Measurements from ENCODE around the gene CHMP2A. TPM values are rescaled to one million over a fixed set of nuclear protein-coding genes. Genes with fewer than 3 reads are reported as not detected.

The CHMP2A gene
- polyA plus RNA-seq, 3 donors: 96.8 to 196 (median 184) TPM

GRCh38 chr19:58571575-58571947, 16.7 kb upstream of the CHMP2A start:
- no peak overlapping the region for H3K27ac ChIP-seq (ENCODE audit: low read depth, low read length)
- WGBS, 3 donors: 95 to 96% (median 96%) methylated on average over 8 of the region's 8 CpGs

DNA sequence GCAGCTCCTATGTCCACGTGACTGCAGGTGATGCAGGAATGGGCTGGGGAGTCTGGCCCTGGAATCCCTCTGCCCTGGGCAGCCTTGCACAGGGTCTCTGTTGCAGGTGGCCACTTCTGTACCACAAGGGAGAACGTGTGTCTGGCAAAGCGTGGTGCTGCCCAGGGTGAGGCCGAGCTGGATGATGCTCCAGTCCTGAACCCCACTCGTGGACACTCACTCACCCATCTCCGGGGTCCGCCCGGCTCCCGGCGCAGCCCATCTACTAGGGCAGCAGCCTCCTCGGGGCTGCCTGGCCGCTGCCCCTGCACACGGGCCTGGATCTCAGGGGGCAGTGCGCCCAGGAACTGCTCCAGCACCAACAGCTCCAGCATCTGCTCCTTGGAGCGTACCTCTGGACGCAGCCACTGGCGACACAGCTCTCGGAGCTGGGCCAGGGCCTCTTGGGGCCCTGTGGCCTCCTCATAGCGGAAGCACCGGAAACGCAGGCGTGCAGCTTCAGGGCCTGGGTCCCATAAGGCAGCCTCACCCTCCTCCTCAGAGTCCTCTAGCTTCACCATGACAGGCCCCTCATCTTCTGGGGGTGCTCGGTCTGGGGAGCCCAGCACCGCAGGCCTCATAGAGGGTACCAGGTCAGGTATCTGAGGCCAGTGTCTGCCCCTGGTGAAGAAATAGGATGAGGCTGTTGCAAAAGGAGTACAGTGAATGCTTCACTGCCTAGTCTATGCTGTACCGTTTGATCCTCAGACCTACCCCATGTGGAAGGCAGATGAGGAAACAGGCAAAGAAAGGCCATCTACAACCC, 16.1 kb upstream of the CHMP2A start:
- H3K27ac ChIP-seq (ENCODE audit: low read depth, low read length): no peak overlapping the region
- WGBS, 3 donors: 88 to 91% (median 89%) methylated on average over 24 to 25 of the region's 25 CpGs

- H3K27ac ChIP-seq (ENCODE audit: low read depth, low read length): no peak overlapping the region
- WGBS, 3 donors: 81 to 92% (median 88%) methylated on average over 8 of the region's 8 CpGs
Measured at GRCh38 chr19:58569943-58570670, 15.2 kb upstream of the CHMP2A start.

GRCh38 chr19:58569191-58569942, 14.5 kb upstream of the CHMP2A start:
- WGBS, 3 donors: 91 to 96% (median 93%) methylated on average over 6 of the region's 6 CpGs
- H3K27ac ChIP-seq (ENCODE audit: low read depth, low read length): no peak overlapping the region

DNA sequence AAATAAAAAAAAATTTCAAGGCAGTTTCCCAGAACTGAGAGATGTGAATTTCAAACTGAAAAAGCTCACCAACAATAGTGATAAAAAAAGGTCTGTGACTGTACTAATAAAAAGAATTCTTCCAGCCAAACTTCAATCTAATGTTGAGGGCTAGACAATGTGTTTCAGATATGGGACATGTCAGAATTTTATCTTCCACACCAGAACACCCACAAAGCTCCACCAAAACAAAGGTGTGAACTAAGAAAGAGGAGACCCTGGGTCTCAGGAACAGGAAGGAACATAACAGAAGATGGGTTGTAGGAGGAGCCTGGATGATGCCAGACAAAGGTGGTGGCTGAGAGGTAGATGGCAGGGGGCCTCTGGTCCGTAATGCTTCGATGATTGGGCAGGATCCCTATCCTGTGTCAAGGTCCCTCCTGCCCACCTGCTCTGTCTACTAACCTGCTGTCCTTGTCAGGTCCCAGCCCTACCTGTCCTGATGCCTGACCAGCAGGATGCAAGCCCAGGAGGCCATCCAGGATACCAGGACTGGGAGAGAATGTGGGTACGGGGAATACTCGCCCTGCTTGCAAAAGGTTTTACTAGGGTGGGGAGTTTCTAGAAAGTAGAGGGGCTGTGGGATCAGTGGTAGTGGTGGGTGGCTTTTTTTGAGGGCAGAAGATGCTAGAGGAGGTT, 13.7 kb upstream of the CHMP2A start:
- no peak overlapping the region for H3K27ac ChIP-seq (ENCODE audit: low read depth, low read length)
- 92 to 95% (median 94%) methylated on average over 4 of the region's 4 CpGs for WGBS, 3 donors

DNA sequence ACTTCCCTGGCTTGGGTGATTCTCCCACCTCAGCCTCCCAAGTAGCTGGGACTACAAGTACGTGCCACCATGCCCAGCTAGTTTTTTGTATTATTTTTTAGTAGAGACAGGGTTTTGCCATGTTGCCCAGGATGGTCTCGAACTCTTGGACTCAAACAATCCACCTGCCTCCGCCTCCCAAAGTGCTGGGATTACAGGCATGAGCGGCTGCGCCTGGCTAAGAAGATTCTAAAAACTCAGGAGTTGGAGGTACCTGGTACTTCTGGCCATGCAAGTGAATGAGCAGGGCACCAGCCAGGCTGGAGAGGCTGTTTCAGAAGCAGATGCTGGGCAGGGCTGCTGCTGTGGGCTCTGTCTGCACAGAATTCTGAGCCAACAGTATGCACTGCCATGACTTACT, 12.1 kb upstream of the CHMP2A start:
- H3K27ac ChIP-seq (ENCODE audit: low read depth, low read length): no peak overlapping the region
- WGBS, 3 donors: 95 to 96% (median 96%) methylated on average over 5 of the region's 5 CpGs

- WGBS, 3 donors: 77 to 86% (median 78%) methylated on average over 6 of the region's 6 CpGs
- no peak overlapping the region for H3K27ac ChIP-seq (ENCODE audit: low read depth, low read length)
Measured at GRCh38 chr19:58563823-58564222, 8.9 kb upstream of the CHMP2A start.

DNA sequence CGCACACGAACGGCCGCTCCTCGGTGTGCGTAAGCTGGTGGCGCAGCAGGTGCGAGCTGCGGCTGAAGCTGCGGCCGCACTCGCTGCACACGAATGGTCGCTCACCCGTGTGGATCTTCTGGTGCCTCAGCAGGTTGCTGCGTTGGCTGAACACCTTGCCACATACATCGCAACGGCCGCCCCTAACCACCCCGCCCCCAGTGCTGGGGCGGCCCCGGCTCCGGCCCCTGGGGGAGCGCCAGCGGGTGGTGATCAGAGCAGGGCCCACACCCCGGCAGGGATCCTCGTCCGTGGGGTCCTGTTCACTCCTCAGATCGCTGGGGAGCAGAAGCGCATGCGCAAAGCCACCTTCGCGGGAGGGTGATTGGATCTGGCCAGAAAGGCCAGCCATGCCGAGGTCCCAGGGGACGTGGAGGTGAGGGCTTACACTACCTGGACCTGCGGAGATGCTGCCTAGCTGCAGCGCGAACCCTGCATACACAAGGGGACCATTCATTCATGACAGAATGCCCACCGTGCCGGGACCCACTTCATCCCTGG, 8.2 kb upstream of the CHMP2A start:
- no peak overlapping the region for H3K27ac ChIP-seq (ENCODE audit: low read depth, low read length)
- WGBS, 3 donors: 3 to 4% (median 4%) methylated on average over 36 to 40 of the region's 40 CpGs

DNA sequence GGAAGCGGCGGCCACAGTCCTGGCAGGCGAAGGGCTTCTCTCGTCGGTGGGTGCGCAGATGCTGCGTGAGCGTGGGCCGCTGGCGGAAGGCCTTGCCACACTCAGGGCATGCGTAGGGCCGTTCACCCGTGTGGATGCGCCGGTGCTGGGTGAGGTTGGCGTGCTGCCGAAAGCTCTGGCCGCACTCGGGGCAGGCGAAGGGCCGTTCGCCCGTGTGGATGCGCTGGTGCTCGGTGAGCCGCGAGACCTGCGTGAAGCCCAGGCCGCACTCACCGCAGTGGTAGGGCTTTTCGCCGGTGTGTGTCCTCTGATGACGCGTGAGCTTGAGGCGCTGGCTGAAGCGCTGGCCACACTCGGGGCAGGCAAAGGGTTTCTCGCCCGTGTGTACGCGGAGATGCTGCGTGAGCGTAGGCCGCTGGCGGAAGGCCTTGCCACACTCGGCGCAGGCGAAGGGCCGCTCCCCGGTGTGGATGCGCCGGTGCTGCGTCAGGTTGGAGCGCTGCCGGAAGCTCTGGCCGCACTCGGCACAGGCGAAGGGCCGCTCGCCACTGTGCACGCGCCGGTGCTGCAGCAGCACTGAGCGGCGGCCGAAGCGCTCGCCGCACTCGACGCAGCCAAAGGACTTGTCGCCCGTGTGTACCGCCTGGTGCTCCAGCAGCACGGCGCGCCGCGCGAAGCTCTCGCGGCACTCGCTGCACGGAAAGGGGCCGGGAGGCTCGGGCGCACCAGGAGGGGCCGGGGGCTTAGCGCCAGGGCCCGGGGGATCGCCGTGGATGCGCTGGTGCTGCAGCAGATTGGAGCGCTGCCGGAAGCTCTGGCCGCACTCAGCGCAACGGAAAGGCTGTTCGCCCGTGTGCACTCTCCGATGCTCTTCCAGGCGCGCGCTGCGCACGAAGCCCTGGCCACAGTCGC, 7.5 kb upstream of the CHMP2A start:
- WGBS, 3 donors: 5 to 8% (median 6%) methylated on average over 92 to 107 of the region's 107 CpGs
- no peak overlapping the region for H3K27ac ChIP-seq (ENCODE audit: low read depth, low read length)

- H3K27ac ChIP-seq (ENCODE audit: low read depth, low read length): no peak overlapping the region
- WGBS, 3 donors: 36 to 63% (median 60%) methylated on average over 16 of the region's 16 CpGs
Measured at GRCh38 chr19:58561373-58562121, 6.6 kb upstream of the CHMP2A start.

DNA sequence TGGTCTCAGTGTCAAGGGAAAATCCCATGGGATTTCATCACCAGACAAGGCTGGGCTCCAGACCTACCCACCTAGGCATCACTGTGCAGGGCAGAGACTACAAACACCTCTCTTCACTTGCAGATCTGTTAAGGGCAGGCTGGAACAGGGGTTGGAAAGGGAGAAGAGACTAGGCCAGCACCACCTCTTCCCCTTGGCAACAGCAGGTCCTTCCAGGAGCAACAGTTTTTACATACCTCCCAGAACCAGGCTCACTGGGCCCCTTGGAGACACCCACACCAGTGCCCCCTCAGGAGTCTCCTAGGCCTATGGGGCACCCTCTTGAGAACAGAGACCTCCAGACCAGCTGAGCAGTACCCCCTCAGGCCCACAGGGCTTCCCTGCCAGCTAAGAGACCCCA, 6.0 kb upstream of the CHMP2A start:
- H3K27ac ChIP-seq (ENCODE audit: low read depth, low read length): no peak overlapping the region

- WGBS, 3 donors: 79 to 84% (median 83%) methylated on average over 8 of the region's 8 CpGs
- no peak overlapping the region for H3K27ac ChIP-seq (ENCODE audit: low read depth, low read length)
Measured at GRCh38 chr19:58560007-58560887, 5.3 kb upstream of the CHMP2A start.

DNA sequence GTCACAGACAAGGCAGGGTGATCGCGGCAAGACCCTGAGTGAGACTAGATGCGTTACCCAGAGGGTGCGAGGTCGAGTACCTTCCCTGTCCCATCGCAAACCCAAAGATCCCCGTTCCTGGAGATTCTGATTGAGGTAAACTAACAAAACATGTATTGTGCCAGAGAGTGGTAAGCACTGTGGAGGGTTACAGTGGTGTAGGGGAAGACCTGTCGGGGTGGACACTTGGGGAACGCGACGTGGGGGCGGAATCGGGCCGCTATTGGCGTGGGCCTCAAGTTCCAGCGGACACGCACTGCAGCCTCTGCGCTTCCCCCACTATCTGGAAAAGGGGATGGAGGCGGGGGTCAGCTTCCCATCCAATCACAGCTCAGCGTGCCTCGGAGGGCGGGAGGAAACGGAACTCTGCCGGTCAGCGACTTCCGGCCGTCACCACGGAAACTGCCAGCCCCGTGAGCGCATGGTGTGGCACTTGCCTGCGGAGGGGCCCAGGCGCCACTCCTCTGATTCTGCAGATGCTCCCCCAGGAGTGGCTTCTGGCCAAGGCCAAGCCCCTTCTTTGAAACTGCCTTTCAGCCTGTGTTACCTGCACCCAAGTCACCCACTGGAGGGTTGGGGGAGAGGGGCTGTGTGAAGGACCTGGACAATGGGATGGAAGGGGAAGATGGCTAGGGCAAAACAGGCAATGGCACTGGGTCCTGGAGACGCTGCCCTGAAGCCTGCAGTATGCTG, 4.5 kb upstream of the CHMP2A start:
- 1% methylated on average over 33 of the region's 33 CpGs for WGBS, 3 donors
- peak overlapping the region; percentile 90 for H3K27ac ChIP-seq (ENCODE audit: low read depth, low read length)

DNA sequence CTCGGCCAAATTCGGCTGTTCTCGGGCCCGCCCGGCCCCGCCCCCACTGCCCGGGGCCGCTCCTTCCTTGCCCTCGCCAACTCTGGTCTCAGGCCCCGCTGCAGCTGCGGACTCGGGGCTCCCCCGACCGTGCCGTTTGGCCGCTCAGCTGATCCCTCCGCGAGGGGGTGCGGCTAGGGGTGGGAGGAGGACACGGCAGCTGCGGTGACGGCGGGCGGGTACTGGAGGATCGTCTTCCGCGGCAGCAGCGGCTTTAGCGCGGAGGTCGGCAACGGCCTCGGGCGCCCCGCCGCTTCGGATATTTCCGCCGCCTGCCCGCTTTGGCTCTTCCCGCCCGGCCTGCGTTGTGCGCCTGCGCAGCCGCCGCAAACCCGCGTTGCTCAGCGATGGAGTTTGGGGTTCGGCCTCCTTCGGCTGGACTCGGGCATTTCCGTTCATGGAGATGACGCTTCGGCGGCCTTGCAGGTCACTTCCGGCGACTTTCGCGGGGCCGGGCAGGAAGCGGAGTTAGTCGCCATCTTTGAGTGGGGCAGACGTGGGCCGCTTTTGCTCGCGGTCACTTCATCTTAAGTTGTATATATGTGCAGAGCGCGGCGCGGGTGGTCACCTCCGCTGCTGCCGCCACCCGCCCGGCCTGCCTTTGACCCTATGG, 3.8 kb upstream of the CHMP2A start:
- WGBS, 3 donors: 0 to 1% (median 0%) methylated on average over 74 to 76 of the region's 76 CpGs
- peak overlapping the region; percentile 97 for H3K27ac ChIP-seq (ENCODE audit: low read depth, low read length)

DNA sequence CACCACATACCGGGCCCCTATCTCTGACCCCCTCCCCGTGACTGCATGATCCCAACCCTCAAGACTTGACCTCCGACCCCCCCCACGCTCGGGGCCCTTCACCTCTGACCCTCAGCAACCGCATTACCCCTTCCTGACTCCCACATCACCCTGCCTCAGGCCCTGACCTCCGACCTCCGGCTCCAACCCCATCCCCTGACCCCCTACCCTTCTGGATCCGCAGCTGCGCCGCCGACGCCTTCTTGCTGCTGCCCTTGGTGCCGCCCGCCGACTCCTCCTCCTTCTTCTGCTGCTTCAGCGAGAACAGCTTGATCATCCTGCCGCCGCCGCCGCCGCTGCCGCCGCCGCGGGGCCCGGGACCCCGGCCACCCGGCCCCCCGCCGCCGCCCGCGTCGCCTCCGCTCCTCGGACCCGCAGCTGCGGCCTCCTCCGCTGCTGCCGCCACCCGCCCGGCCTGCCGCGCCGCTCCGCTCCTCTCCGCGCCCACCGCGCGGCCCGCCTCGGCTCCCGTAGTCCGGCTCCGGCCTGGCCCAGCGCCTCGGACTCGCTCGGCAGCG, 3.2 kb upstream of the CHMP2A start, which contains the start of gene UBE2M:
Gene UBE2M, minus strand, starts transcription at position 546 of the 557 bp plus-strand sequence. Its CDS starts 230 bp downstream, at position 316.
- peak within 1 kb of the TSS; percentile 97 for H3K27ac ChIP-seq (ENCODE audit: low read depth, low read length)
- WGBS, 3 donors: 0 to 1% (median 0%) methylated on average over 37 to 58 of the region's 62 CpGs

All from adipose tissue (tissue), 3 donors.